Panc1 (cell line): Measurements from ENCODE around the gene IPO11.

ENCODE experiments used
- POLR2AphosphoS5 ChIP-seq: IDR thresholded peaks from 2 replicates; pipeline ENCODE4 v1.6.1; 2012; ENCODE audit warnings: mild to moderate bottlenecking, low read depth, low read length, moderate library complexity
- TF ChIP-seq, protein P1 (sequence below): fragments of 450-650 bp; IDR thresholded peaks from 2 replicates; pipeline ENCODE4 v1.5.1; 2017; ENCODE audit warnings: mild to moderate bottlenecking

DNA sequence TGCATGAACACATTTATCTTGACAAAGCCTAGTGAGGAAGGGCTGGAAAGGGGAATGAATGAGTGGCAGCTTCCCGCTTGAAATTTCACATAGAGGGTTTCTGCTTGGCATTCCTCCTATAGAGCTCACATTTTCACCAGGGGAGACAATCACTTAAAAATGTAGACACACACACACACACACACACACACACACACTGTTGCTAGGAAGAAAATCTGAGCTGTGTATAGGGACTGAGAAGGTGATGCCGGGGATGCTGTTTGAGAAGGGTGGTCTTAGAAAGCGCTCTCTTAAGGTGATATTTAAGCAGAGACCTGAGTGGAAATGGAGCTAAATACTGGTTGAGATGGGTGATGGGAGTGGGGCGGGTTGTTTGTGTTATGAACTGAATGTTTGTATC is 236.5 kb downstream of the IPO11 start:
- TF ChIP-seq, protein P1, sequence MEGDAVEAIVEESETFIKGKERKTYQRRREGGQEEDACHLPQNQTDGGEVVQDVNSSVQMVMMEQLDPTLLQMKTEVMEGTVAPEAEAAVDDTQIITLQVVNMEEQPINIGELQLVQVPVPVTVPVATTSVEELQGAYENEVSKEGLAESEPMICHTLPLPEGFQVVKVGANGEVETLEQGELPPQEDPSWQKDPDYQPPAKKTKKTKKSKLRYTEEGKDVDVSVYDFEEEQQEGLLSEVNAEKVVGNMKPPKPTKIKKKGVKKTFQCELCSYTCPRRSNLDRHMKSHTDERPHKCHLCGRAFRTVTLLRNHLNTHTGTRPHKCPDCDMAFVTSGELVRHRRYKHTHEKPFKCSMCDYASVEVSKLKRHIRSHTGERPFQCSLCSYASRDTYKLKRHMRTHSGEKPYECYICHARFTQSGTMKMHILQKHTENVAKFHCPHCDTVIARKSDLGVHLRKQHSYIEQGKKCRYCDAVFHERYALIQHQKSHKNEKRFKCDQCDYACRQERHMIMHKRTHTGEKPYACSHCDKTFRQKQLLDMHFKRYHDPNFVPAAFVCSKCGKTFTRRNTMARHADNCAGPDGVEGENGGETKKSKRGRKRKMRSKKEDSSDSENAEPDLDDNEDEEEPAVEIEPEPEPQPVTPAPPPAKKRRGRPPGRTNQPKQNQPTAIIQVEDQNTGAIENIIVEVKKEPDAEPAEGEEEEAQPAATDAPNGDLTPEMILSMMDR: no peak
- no peak for TF ChIP-seq POLR2AphosphoS5
